Measurements from ENCODE around the gene FDX1.

Gene FDX1

GRCh38 chr11:110431051-110431672 lies 1.4 kb downstream of the FDX1 start:
- peak in 1 of 56 donors; percentile 0 for DNase-seq

- DNase-seq: no peak
Measured at GRCh38 chr11:110431674-110432073, 1.9 kb downstream of the FDX1 start.

GRCh38 chr11:110432713-110433392 lies 3.1 kb downstream of the FDX1 start:
- DNase-seq: no peak

GRCh38 chr11:110433393-110434333 lies 3.9 kb downstream of the FDX1 start:
- DNase-seq: no peak

- no peak for DNase-seq
Measured at GRCh38 chr11:110434952-110435779, 5.4 kb downstream of the FDX1 start.

GRCh38 chr11:110435780-110436717 lies 6.3 kb downstream of the FDX1 start:
- no peak for DNase-seq

GRCh38 chr11:110438017-110438416 lies 8.3 kb downstream of the FDX1 start:
- no peak for DNase-seq

GRCh38 chr11:110445437-110445836 lies 15.7 kb downstream of the FDX1 start:
- no peak for DNase-seq

GRCh38 chr11:110446061-110446460 lies 16.3 kb downstream of the FDX1 start:
- no peak for DNase-seq

- DNase-seq: no peak
Measured at GRCh38 chr11:110446594-110446993, 16.8 kb downstream of the FDX1 start.

GRCh38 chr11:110447343-110447742 lies 17.6 kb downstream of the FDX1 start:
- DNase-seq: no peak

- no peak for DNase-seq
Measured at GRCh38 chr11:110447897-110448745, 18.4 kb downstream of the FDX1 start.

GRCh38 chr11:110450246-110450645 lies 20.5 kb downstream of the FDX1 start:
- DNase-seq: no peak

GRCh38 chr11:110452720-110453119 lies 23.0 kb downstream of the FDX1 start:
- no peak for DNase-seq

- no peak for DNase-seq
Measured at GRCh38 chr11:110453684-110454354, 24.1 kb downstream of the FDX1 start.

- no peak for DNase-seq
Measured at GRCh38 chr11:110454609-110455008, 24.9 kb downstream of the FDX1 start.

- DNase-seq: no peak
Measured at GRCh38 chr11:110455718-110456117, 26.0 kb downstream of the FDX1 start.

GRCh38 chr11:110463153-110463552 lies 33.4 kb downstream of the FDX1 start:
- peak in 23 of 56 donors; percentile 3 to 61 (median 18) for DNase-seq

All from amygdala (tissue), 56 donors.